DOHH2 (cell line): ENCODE measurements around the gene ATP4B.

ENCODE experiments used
- EZH2phosphoT487 ChIP-seq: fragments of 200-600 bp; sonication (generic); IDR thresholded peaks from 2 replicates; pipeline ENCODE4 v1.6.1; 2017; ENCODE audit warnings: borderline replicate concordance, mild to moderate bottlenecking, antibody characterized with exemption, low read length, moderate library complexity, mixed read lengths
- TF ChIP-seq, protein P1 (sequence below): fragments of 200-600 bp; sonication (generic); IDR thresholded peaks from one replicate; pipeline ENCODE4 v1.5.1; 2014; ENCODE audit warnings: antibody characterized with exemption, mild to moderate bottlenecking, low read depth, low read length; ENCODE audit not compliant: poor library complexity, severe bottlenecking

DNA sequence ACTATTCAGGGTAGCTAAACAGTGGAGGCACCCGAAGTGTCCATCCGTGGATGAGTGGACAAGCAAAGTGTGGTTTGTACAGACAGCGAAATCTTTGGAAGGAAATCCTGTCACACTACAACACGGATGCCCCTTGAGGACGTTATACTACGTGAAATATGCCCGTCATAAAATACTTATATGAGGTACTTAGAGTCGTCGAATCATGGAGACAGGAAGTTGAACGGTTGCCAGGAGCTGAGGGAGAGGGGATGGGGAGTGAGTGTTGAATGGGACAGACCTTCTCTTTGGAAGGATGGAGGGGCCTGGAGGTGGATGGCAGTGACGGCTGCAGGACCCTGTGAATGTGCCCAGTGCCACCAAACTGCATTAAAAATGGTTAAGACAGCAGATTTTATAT is 11.6 kb downstream of the ATP4B start:
- TF ChIP-seq EZH2phosphoT487, result no peak
- TF ChIP-seq, protein P1, sequence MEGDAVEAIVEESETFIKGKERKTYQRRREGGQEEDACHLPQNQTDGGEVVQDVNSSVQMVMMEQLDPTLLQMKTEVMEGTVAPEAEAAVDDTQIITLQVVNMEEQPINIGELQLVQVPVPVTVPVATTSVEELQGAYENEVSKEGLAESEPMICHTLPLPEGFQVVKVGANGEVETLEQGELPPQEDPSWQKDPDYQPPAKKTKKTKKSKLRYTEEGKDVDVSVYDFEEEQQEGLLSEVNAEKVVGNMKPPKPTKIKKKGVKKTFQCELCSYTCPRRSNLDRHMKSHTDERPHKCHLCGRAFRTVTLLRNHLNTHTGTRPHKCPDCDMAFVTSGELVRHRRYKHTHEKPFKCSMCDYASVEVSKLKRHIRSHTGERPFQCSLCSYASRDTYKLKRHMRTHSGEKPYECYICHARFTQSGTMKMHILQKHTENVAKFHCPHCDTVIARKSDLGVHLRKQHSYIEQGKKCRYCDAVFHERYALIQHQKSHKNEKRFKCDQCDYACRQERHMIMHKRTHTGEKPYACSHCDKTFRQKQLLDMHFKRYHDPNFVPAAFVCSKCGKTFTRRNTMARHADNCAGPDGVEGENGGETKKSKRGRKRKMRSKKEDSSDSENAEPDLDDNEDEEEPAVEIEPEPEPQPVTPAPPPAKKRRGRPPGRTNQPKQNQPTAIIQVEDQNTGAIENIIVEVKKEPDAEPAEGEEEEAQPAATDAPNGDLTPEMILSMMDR, result no peak
